WI38 (cell line): Measurements from ENCODE around the gene PCNX3.

ENCODE experiments used
- H3K4me3 ChIP-seq: 2 replicates; pipeline ENCODE4 v1.5.1; 2011; ENCODE audit warnings: low read depth, mild to moderate bottlenecking, control low read depth, low read length
- CTCF ChIP-seq: IDR thresholded peaks from 2 replicates; pipeline ENCODE4 v1.5.1; 2012; ENCODE audit warnings: low read depth, mild to moderate bottlenecking, control low read depth, low read length

PCNX3 gene

DNA sequence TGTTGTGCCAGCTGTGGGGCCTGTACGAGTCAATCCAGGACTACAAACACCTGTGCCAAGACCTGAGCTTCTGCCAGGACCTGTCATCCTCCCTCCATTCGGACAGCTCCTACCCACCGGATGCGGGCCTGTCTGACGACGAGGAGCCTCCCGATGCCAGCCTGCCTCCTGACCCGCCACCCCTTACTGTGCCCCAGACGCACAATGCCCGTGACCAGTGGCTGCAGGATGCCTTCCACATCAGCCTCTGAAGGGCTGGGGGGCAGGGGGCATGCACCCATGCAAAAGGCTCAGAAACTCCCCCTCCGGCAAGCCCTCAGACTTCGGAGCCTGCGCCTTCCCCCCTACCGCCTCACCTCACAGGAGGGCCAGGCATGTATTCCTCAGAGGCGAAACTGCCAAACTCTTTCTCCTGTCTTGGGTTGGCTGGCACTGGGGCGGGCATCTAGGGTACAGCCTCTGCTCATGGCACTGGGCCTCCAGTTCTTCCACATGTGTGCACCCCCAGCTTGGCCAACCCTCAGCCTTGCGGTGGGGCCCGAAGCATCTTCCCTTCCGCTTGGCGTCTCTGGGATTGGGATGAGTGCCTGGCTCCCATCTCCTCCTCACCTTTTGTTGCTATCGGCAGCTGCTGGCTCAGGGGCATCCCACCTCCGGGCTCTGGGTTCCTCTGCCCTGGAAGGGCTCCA lies 42.0 kb upstream of the PCNX3 start:
- H3K4me3 ChIP-seq, result peak overlapping the region; percentile 62
- TF ChIP-seq CTCF, result no peak

GRCh38 chr11:65574109-65574810 lies 41.3 kb upstream of the PCNX3 start:
- TF ChIP-seq CTCF, result no peak; the same call in 1 of the 2 replicates
- H3K4me3 ChIP-seq, result peak overlapping the region; percentile 62

- no peak for TF ChIP-seq CTCF
- peak overlapping the region; percentile 53 for H3K4me3 ChIP-seq
These were observed 40.6 kb upstream of the PCNX3 start for GRCh38 chr11:65574811-65575567.

GRCh38 chr11:65575568-65576231 lies 39.9 kb upstream of the PCNX3 start, which contains the start of gene EHBP1L1:
TSS of gene EHBP1L1 (plus strand) at chr11:65576053. CDS start at chr11:65576303, 250 bp downstream.
- H3K4me3 ChIP-seq, result peak within 1 kb of the TSS; percentile 63
- no peak for TF ChIP-seq CTCF

- H3K4me3 ChIP-seq, result peak overlapping the region; percentile 63
- no peak for TF ChIP-seq CTCF
These were observed 39.2 kb upstream of the PCNX3 start for GRCh38 chr11:65576232-65576866.

- H3K4me3 ChIP-seq, result peak overlapping the region; percentile 63
- no peak for TF ChIP-seq CTCF
These were observed 38.5 kb upstream of the PCNX3 start for GRCh38 chr11:65576867-65577755.
